ENCODE data around the gene GLRX3.

The GLRX3 gene

GRCh38 chr10:130208807-130209206 is 72.6 kb downstream of the GLRX3 start:
- DNase-seq (ENCODE audit: low spot score): no peak

DNA sequence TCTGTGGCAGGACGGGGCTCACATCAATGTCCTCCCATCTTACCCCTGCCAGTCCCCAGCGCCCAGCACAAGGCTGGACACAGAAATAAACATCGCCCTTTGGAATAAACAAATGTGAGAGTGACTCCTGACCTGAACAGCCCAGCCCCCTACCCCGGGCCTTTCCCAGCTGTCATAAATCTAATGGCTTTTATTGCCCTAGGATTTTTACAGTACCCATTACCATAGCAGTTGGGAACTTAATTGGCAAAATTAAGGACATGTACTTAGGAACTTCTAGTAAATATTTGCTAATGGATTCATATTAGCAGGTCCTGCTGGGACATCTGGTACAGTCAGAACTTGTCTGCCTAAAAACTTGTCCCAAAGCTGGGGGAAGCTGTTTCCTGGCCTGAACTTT is 76.6 kb downstream of the GLRX3 start:
- DNase-seq (ENCODE audit: low spot score): no peak

DNA sequence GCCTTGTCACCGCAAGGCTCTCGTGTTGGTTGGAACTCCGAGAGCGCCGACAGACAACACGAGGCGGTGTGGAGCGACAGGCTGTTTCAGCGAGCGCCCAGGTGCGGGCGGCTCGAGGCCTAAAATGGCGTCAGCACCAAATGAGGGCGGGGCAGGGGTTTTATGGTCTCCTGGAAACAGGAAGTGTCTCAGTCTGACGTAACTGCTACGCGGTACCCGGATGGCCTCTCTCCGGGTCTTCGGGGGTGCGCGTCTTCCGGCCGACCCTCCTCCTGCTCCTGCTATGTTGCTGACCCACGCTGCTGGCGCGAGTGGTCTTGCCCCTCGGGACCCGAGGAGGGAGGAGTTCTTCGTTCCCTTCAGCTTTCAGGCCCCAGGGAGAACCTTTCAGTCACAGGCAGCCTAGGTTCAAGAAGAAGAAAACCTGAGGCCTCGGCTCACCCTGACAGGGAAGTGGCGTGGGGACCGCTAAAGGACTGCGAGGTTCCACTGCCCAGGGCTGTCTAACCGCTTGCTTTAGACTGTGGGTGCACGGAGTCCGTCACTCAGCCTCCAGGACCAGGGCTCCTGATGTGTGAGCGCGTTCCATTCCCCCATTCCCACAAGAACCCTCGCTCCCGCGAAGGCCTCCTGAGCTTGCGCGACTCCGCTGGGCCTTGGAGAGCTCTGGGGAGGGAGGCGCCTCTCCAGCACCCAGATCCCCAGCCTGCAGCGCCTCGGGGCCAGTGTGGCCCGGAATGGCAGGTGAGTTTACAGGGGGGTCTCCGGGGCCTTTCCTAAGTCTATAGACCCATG is 77.3 kb downstream of the GLRX3 start:
- no peak for DNase-seq (ENCODE audit: low spot score)

GRCh38 chr10:130214431-130214830 is 78.2 kb downstream of the GLRX3 start:
- DNase-seq (ENCODE audit: low spot score): no peak

DNA sequence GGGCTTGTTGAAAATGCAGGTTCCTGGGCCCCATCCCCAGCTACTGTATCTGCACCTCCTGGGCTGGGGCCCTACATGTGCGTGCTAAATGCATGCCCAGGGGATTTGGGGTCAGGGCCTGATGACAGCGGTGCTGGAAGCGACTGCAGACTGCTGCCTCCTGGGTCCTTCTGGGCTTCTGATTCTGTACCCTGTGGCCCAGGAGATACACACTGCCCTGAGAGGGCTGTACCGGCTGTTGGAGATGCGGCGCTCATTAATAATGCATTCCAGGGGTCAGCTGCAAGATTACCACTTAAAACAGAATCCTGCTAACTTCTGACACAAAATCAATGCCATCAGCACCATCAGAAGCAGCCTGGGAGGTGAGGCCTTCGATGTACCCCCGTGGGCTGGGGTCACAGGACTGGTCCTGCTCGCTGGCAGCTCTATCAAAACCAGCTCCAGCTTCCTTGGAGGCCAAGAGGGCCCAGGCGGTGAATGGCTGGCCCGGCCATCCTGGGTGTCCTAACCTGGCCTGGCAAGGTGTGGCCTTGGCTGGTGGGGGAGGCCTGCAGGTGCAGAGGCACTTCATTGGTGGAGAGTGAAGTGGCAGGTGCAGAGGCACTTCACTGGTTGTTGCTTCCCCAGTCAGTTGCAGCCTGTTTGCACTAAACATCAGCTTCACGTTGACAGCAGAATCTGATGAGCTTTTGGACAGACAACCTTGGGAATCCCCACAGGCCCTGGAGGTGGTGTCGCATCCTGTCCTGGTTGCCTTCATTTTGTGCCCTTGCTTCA is 79.2 kb downstream of the GLRX3 start:
- DNase-seq (ENCODE audit: low spot score): no peak

DNA sequence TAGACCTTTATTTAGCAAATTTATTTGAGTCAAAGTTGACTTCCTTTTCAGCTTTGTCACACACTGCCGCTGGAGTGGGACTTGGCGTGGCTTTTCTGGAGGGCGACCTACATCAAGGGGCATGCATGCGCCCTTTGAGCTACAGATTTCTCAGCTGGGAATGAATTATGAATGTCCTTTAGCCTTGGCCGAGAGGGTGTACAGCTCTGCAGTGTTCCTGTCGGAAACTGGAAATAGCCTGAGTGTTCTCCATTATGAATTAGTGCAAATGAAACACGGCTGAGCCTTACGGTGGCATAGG is 79.7 kb downstream of the GLRX3 start:
- no peak for DNase-seq (ENCODE audit: low spot score)

DNA sequence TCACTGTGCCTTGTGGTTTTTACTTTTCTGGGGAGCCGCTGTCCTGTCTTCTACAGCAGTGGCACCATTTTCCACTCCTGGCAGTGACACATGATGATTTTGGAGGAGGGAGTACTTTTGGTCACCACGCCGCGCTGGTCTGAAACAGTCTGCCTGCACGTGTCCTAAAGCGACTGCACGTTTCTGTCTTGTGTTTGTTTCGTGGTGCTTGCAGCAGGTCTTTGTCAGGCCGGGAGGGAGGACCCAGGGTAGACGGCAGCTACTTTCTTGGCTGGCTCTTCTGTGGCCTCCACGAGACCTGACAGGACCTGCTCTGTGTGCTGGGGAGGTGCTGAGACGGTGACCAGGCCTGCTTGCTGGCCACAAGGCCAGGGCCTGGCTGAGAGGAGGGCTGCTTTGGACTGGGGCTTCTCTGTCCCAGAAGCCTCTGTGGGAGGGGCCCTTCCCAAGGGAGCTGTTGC is 82.0 kb downstream of the GLRX3 start:
- DNase-seq (ENCODE audit: low spot score): no peak

DNA sequence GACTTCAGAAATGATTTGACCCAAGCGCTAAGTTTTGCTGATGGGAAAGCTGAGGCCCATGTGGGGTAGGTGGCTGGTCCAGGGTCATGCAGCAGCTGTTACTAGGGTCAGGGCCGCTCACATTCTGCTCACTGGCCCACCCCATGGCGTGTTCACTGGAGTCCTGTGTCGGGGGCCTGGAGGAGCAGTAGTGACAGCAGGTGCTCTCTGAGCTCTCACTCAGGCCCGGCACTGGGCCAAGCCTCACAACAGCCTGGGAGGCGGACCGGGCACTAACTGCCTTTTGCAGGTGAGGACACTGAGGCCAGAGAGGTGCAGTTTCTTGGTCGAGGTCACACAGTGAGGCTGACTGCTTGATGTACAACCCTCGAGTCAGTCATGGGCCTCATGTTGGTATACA is 82.7 kb downstream of the GLRX3 start:
- no peak for DNase-seq (ENCODE audit: low spot score)

- DNase-seq (ENCODE audit: low spot score): no peak
Measured at GRCh38 chr10:130220251-130221185, 84.3 kb downstream of the GLRX3 start.

GRCh38 chr10:130221456-130222375 is 85.5 kb downstream of the GLRX3 start:
- DNase-seq (ENCODE audit: low spot score): no peak

- no peak for DNase-seq (ENCODE audit: low spot score)
Measured at GRCh38 chr10:130222381-130222780, 86.2 kb downstream of the GLRX3 start.

DNA sequence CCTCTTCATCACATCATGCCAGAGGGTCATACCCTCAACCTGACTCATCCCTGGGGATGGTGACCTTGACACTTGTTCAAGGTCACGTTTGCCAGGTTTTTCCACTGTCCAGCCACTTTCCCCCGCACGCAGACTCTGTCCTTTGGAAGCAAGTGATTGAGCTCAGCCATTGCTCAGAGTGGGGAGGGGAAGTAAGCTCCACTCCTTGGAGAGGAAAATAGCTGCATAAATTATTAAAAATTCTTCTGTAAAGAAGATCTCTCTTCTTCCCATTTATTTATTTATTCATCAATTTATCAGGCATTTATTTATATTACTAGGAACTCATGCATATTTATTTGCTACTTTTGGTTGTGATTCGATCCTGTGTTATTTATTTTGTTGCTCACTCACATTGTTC is 88.0 kb downstream of the GLRX3 start:
- DNase-seq (ENCODE audit: low spot score): no peak

- DNase-seq (ENCODE audit: low spot score): no peak
Measured at GRCh38 chr10:130226012-130226411, 89.8 kb downstream of the GLRX3 start.

GRCh38 chr10:130227883-130228282 is 91.7 kb downstream of the GLRX3 start:
- no peak for DNase-seq (ENCODE audit: low spot score)
